ENCODE results near the gene GMPPA. TPM values are rescaled to one million over a fixed set of nuclear protein-coding genes. Genes with fewer than 3 reads are reported as not detected.

The GMPPA gene
- total and polyA plus RNA-seq, 9 of the 15 experiments (the other 6 are each of a cell fraction or from before 2014, with no cell fraction given) = 7.0 to 101 (median 66.7) TPM

GRCh38 chr2:219532378-219532649 lies 33.6 kb downstream of the GMPPA start (continued):
- TF ChIP-seq CUX1 (CRISPR knock-in tag; IDR thresholded peaks at IDR 0.05) = no peak
- no peak for TF ChIP-seq ELK3 (CRISPR knock-in tag; IDR thresholded peaks at IDR 0.05)
- TF ChIP-seq ZBTB33 (CRISPR knock-in tag; IDR thresholded peaks at IDR 0.05) = no peak
- TF ChIP-seq CBX3 (IDR thresholded peaks at IDR 0.05; ENCODE audit: borderline replicate concordance in 1 of 2, low read length in 2 of 2) = no peak
- TF ChIP-seq TAL1 (IDR thresholded peaks at IDR 0.05) = no peak
- no peak for TF ChIP-seq ZNF785 (CRISPR knock-in tag; IDR thresholded peaks at IDR 0.05)
- TF ChIP-seq CREM (IDR thresholded peaks at IDR 0.05; ENCODE audit: low read depth) = no peak
- no peak for TF ChIP-seq SNRNP70 (optimal IDR thresholded peaks at IDR 0.05; ENCODE audit: low read depth, low read length)
- TF ChIP-seq ARID3B (CRISPR knock-in tag; IDR thresholded peaks at IDR 0.05; ENCODE audit: borderline replicate concordance) = no peak

Measured in K562 (cell line).